HG03521 (cell line): ENCODE results near the gene CCT5.

Experiments used
- ATAC-seq: cut with Tn5 transposase; IDR thresholded peaks from one replicate; pipeline ENCODE4 v1.9.1; 2021; ENCODE audit warnings: mild to moderate bottlenecking, moderate library complexity; ENCODE audit not compliant: unreplicated experiment

Gene CCT5

DNA sequence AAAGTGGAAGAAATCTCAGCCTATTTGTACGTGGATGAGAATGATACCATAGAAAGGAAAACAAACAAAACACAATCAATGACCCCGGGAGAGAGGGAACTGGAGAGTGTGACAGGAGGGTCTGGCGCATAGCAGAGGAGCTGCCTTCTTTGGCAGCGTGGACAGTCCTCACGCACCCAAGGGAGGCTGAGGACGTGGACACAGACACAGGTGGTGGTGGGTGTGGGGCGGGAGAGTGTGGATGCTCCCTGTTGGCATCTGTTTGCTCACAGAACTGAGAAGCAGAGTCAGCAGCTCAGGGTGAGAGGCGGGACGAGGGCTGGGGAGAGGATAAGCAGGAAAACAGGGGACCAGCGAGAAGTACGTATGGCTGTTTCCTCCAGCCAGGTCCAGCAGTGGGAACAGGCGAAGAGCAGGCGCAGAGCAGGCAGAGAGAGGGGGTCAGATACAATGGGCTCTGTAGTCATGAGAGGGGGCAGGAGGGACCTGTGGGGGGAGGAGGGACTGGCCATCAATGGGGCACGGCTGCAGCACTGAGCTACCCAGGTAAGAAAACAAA is 47.6 kb downstream of the CCT5 start:
- ATAC-seq, result no peak

DNA sequence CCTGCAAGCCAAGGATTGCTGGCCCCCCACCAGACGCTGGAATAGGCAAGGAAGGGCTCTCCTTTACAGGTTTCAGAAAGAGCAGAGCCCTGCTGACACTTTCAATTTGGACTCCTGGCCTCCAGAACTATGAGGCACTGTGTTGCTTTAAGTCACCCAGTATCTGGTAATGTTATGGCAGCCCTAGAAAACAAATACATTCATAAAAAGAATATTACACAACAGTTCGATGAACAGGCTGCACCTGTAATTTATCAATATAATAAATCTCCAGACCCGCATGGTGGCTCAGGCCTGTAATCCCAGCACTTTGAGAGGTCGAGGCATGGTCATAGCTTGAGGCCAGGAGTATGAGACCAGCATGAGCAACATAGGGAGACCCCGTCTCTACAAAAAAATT is 50.2 kb downstream of the CCT5 start:
- no peak for ATAC-seq

DNA sequence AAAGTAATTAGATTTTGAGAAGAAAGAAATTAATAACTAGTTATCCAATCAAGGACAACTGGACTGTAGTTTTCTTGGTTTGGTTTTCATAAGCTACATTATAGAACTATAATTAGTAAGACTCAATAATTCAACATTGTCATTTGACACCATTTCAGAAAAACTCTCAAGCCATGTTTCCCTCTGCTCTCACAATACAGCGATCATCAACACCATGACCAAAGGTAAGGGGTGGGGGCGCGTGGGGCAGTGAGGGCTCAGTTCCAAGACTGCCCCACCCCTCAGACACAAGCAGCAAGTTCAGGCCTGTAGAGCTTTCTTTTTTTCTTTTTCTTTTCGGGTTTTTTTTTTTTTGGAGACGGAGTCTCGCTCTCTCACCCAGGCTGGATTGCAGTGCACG is 51.2 kb downstream of the CCT5 start:
- ATAC-seq, result no peak

DNA sequence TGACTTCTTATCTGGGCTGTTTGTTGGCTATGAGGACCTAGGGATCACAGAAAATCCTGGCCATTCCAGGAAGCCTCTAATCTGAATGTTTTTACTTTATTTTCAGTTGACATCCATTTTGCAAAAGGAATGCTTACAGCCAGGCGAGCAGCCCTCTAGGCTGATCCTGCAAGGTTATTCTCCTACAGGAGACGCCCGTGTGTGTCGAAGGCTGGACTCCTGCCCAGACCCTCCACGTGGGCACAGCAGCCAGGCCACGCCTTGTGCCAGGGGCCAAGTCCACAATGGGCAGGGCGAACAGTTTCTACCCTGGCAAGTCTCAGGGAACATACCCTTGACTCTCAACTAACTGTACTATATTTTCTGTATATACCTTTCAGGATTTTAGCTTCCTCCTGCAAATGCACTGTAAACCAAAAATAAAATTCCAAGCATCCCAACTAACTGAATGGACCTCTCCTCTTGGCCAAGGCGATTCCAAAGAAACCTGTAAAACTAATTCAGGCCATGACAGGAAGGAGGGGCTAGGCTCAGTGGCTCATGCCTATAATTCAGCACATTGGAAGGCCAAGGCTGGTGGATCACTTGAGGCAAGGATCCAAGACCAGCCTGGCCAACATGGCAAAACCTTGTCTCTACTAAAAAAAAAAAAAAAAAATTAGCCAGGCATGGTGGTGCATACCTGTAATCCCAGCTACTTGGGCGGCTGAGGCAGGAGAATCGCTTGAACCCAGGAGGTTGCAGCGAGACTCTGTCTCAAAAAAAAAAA is 51.9 kb downstream of the CCT5 start:
- ATAC-seq, result no peak

DNA sequence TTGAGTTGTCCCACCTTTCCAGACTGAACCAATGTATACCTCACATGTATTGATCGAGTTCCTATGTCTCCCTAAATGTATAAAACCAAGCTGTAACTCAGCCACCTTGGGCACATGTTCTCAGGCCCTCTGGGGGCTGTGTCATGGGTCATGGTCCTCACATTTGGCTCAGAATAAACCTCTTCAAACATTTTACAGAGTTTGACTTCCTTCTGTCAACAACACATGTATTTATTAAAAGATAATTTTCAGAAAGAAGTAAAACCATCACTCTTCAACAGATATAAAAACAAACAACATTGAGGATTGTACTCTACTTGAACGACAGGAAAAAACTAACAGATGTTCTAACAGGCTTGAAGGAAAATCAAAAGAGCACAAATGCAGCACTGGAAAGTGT is 53.1 kb downstream of the CCT5 start:
- ATAC-seq, result no peak

DNA sequence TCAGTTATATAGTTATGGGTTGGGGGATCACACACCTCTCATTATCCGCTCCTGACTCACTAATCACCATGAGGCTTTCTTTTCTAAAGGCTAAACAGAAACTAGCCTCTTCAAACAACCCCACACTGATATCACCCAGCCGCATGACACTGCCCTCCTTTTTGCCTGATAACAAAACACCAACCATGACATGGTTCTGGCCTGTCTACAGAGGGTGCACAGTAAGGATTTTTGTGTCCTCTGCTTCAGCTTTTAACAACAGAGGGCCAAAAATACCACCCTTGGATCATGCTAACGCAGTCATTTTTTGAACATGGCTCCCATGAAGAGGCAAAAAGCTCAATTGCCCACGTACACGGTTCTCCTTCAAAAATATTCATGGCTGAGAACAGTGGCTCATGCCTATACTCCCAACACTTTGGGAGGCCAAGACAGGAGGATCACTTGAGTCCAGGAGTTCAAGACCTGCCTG is 53.7 kb downstream of the CCT5 start:
- ATAC-seq, result no peak

DNA sequence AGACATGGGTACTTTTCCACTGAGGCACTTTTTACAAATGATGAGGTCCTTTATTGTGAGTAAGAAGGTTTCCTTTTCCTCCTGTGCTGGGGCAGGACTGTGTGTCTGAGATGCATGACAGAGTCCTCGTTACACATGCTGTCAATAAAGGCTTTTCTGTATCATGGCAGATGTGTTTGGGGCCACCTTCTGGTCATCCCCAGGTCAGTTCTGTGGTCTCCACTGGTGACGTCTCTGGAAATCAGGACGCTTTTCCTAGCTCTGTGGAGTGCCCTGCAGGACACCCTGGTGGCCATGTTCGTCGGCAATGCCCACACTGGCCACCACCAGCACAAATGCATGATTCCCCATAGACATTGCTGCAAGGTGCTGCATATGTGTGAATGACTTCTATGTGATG is 54.9 kb downstream of the CCT5 start:
- no peak for ATAC-seq

DNA sequence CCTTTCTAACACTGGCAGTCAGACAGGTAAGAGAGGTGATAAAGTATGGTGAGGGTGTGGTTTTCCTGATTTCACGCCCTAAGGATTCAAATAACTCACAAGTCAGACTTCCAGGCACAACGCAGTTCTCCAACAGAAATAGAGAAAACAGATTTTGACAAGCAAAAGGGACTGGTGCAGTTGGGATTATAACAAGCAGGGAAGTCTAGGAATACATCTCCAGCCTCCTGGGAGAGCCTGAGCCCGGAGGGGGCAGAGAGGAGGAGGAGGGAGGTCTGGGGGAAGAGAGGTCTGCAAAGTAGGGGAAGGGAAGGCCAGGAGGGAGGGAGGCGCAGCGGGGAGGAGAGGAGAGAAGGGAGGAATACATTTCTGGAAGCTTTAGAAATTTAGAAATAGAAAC is 56.0 kb downstream of the CCT5 start:
- no peak for ATAC-seq

DNA sequence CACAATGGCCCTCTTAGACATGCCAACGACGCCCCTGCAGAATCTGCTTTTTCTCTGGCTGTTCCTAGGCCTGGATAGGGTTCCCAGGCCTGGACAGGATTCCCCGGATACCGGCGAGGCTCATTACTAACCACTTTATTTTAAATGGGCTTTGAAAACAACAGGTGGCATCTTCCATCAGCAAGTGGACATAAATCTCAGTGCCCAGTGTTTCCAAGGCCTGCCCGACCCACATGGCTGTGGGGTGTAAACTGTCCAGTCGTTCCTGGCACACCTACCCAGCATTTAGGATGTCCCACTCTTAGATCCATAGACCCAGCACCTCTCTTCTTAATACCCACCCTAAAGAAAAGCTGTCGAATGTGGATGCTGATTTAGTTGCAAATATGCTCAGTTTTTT is 56.7 kb downstream of the CCT5 start:
- no peak for ATAC-seq

DNA sequence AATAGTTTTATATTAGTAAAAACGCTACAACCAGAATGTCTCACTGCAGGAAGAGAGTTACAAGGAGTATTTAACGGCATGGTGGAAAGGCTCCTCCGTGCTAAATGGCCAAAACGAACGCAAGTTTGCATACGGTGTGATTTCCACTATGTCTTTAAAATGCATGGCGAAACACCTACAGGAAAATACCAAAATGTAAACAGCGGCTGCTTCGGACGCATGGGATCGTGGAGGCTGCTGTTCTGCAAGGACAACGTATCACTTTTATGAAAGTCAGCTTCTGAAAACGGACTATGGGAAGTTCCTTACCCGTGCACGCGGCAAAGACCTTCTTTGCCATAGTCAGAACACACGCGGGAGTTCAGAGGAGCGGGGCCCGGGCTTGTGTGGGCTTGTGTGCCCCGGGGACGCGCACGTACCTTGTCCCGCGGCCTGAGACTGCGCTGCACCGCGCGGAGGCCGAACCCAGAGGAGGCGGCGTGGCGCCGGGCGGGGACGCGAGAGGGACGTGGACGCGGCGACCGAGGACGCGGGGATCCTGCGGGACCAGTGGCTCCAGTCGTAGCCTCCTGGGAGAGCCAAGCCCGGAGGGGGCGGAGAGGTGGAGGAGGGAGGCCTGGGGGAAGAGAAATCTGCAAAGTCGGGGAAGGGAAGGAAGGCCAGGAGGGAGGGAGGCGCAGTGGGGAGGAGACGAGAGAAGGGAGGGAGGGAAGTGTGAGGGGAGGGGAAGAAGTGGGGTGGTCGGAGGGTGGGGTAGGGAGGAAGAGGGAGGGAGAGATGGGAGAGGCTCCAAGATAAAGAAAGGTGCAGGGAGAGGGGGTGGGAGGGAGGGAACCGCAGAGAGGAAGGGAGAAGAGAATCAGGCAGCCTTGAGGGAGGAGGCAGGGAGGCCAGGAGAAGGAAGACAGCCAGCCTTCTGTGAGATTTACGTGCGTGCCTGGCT is 57.4 kb downstream of the CCT5 start, which contains the start of gene CMBL:
CMBL (minus strand) TSS at position 697 of the 943 bp plus-strand sequence. CDS start 17,140 bp downstream, outside the sequence.
- ATAC-seq, result peak; percentile 51

DNA sequence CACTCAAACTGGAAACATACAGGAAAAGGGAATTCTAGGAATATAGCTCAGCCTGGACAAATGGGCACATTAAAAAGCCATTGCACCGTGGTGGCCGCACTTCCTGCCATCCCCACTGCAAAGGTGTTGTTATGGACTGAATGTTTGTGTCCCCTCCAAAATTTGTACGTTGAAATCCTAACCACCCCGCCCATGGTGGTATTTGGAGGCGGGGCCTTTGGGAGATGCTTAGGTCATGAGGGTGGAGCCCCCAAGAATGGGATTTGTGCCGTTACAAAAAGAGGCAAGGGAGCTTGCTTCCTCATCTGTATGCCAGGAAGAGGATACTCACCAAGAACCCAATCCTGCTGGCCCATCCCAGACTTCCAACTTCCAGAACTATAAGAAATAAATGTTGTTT is 58.8 kb downstream of the CCT5 start:
- ATAC-seq, result no peak

DNA sequence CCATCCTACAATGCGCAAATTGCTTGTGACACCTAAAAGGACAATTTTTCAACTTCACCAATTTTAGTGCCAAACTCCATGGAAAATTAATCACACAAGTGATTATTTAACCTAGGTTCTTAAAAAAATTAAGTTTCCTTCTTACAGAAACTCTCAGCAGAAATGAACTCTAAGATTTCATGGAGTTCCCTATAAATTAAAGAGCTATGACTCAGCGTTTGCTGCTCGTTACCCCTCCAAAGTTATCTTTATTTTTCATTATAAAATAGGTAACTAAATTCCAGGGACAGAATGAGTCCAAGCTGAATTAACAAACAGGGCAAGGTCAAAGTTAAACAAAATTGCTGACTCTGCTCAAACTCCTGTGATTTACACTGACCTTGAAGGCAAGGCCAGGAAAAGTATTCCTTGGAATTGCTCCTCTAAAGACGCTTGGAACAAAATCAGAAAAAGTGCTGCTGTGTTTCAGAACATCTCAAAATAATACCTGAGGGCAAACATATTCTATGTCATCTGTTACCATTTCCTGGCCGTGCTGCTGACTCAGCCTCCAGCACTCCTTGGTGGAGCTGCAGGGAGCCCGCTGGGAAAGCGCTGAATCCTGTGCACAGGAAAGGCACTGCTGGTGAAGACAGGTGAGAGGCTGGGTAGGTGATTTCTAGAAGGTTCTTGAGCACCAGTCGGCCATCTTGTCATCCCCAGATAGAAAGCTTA is 60.1 kb downstream of the CCT5 start:
- no peak for ATAC-seq

DNA sequence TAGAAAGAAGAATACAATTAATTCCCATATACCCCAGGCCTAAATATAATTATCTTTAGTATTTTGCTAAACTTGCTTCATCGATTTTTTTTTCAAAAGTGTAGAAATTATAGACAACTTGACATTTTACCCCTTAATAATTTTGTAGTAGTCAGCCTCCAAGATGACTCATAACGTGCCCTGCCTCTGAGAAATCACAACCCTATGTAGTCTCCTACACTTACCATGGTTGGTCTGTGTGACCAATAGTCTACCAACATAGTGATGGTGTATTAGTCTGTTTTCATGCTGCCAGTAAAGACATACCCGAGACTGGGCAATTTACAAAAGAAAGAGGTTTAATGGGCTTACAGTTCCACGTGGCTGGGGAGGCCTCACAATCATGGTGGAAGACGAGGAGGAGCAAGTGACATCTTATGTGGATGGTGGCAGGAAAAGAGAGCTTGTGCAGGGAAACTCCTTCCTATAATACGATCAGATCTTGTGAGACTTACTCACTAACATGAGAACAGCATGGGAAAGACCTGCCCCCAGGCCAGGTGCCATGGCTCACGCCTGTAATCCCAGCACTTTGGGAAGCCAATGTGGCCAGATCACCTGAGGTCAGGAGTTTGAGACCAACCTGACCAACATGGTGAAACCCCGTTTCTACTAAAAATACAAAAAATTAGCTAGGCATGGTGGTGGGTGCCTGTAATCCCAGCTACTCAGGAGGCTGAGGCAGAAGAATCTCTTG is 60.9 kb downstream of the CCT5 start:
- peak; percentile 69 for ATAC-seq

DNA sequence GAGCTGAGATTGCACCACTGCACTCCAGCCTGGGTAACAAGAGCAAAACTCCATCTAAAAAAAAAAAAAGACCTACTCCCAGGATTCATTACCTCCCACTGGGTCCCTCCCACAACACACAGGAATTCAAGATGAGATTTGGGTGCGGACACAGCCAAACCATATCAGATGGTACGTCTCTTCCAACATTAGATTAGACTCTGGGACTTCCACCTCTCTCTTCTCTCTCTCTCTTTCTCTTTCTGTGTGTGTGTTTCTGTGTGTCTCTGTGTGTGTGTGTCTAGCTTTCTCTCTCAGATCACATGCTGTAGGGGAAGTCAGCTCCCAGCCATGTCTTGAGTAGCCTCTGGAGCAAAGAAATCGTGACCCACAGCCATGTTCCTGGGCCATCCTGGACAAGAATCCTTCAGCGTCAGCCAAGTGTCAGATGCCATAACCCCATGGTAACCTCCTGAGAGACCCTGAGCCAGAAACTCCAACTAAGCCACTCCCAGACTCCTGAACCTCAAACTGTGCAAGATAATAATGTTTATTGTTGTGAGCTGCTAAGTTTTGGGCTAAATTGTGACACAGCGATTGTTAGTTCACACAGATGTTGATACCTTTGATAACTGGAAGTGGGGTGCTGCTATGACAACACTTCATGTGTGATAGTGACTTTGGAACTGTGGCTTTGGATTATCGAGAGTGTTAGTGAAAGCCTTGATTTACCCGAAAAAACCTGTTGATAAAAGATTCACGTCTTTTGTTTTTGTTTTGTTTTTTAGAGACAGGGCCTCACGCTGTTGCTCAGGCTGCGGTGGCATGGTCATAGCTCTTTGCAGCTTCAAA is 61.7 kb downstream of the CCT5 start:
- ATAC-seq, result no peak

DNA sequence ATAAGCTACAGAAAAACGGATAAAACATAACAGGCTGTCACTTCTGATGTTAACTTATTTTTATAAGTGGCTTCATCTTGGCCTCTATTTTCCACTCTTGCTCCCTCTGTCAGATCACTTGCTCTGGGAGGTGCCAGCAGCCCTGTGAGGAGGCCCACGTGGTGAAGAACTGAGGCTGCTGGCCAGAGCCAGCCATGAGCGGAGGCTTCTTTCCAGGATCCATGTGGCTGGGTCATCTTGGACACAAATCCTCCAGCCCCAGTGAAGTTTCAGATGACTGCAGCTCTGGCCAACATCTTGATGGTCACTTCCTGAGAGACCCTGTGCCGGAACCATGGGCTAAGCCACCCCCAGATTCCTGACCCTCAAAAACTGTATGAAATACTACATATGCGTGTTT is 65.1 kb downstream of the CCT5 start:
- ATAC-seq, result no peak
